Stimulated activated CD4-positive, alpha-beta T cell treated with anti-CD3 and anti-CD28 coated beads, Interleukin-12 subunit alpha, Interleukin-12 subunit beta, amount 100 ng/mL, for 48 hours (primary cell): ENCODE results near the gene SFN.
A peak's percentile ranks its signal among the peaks of the same experiment; 100 is the strongest.
"Not testable (repeated sequence)": the region's sequence is repeated elsewhere in the genome, so short reads cannot be mapped to it uniquely, and the experiment has no call there.

ENCODE experiments used
- DNase-seq, 3 donors: peaks; one replicate each; pipeline ENCODE4 v3.0.0-alpha.2; 2020; ENCODE audit warnings: low read depth in 2 of 3, low spot score in 1 of 3

Gene SFN

DNA sequence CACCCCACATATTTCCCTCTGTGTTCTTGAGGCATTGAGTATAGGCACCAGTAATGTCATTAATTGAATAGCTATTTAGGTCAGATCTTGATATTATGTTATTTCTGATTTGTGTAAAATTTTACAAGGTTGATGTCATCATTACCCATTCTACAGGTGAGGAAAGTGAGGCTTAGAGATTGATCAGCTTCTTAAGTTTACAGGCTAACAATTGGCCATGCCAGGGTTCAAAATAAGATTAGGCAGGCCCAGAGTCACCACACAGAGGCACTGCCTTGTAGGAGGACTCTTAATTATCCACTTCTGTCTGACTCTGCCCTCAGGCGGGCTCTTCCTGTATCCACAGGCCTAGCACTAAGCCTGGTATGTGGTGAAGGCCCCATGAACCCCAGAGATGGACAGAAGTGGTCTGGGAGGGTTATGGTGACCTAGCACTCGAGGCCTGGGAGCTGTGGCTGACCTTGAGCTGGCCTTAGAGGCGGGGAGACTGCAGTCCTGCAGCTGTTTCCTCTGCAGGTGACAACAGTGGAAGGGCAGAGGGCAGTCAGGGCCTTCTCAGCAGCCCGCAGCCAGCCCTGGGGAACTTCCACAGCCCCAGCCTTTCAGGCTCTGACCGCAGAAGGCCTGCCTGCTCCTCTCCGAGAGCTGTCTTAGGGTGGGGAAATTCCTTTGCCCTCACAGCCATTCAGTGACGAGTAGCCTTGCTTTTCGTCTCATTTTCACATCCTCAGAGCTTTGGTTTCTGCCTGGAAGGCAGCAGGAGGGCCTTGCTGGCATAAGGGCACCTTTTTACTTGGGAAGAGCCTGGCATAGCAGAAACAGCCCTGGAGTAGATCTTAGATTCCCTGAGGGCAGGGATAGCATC lies 24.2 kb upstream of the SFN start:
- DNase-seq, result peak in 1 of 3 donors; percentile 53

DNA sequence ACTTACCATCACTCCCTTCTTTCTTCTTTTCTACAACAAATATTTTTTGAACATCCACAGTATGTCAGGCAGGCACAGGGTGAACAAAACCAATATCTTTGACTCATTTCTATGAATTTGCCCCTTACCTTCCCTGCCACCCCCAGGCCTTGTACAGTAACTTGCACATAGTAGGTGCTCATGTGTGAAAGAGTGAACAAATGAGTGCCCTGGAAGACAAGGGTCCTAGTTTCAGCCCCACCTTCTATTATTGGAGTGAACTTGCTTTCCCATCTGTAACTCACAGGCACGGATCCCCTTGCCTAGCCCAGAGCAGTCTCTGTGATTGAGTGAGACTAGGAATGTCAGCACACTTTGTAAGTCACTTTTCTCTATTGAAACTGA lies 23.6 kb upstream of the SFN start:
- no peak for DNase-seq

DNA sequence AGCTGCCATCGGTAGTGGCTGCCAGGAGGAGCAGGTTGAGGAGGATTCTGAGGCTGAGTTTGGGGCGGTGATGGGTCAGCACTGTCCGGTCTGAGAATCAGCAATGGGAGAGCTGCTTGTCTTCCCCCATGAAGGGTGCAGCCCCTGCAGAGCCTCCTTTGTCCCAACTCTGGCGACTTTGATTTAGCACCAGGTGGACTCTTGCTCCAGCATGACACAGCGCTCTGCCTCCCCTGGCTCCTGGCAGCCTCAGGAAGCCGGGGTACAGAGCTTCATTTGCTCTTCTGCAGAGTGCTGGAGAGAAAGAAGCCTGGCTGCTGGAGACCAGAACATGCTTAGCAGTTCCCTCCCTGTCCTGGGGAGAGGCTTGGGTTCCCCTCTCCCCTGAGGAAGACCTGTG lies 23.2 kb upstream of the SFN start:
- no peak for DNase-seq

DNA sequence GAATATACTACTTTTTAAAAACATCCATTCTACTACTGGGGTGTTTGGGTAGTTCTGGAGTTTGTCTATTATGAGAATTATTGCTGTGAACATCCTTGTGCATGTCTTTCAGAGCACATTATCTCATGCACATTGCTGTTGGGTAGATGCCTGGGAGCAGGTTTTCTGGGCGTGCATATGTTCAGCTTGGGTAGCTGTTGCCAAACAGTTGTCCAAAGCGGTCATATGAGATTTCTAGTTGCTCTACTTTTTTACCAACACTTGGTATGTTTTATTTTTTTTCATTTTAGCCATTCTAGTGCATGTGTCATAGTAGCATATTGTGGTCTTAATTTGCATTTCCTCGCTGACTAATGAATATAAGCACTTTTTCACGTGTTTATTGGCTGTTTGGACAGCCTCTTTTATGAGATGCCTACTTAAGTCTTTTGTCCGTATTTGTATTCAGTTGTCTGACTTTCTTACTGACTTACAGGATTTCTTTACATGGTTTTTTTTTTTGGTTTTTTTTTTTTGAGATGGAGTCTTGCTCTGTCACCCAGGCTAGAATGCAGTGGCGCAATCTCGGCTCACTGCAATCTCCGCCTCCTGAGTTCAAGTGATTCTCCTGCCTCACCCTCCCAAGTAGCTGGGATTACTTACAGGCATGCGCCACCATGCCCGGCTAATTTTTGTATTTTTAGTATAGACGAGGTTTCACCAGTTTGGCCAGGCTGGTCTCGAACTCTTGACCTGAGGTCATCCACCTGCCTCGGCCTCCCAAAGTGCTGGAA lies 18.3 kb upstream of the SFN start:
- DNase-seq, result no peak

DNA sequence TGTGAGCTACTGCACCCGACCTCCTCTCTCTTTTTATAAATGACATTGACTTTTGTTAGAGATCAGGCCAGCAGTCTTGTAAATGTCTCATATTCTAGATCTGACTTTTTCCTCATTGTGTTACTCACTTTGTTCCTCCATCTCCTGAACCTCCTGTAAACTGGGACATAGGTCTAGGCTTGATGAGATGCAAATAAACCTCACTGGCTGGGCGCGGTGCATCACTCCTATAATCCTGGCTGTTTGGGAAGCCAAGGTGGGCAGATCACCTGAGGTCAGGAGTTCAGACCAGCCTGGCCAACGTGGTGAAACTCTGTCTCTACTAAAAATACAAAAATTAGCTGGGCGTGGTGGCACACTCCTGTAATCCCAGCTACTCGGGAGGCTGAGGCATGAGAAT lies 15.1 kb upstream of the SFN start:
- not testable (repeated sequence) for DNase-seq

DNA sequence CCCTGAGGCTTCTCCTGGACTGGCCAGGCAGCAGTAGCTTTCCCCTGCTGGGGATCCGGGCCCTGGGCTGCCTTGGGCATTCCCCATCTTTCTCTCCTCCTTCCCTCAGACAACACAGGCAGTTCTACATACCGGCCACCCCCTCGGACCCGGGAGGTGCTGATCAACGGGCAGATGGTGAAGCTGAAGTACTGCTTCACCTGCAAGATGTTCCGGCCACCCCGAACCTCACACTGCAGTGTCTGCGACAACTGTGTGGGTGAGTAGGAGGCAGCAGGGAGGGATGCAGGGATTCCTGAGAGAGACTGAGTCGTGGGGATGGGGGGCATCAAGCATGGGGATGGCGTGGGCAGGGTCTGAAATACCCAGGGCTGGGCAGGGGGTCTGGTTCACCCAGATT lies 14.4 kb upstream of the SFN start:
- no peak for DNase-seq

DNA sequence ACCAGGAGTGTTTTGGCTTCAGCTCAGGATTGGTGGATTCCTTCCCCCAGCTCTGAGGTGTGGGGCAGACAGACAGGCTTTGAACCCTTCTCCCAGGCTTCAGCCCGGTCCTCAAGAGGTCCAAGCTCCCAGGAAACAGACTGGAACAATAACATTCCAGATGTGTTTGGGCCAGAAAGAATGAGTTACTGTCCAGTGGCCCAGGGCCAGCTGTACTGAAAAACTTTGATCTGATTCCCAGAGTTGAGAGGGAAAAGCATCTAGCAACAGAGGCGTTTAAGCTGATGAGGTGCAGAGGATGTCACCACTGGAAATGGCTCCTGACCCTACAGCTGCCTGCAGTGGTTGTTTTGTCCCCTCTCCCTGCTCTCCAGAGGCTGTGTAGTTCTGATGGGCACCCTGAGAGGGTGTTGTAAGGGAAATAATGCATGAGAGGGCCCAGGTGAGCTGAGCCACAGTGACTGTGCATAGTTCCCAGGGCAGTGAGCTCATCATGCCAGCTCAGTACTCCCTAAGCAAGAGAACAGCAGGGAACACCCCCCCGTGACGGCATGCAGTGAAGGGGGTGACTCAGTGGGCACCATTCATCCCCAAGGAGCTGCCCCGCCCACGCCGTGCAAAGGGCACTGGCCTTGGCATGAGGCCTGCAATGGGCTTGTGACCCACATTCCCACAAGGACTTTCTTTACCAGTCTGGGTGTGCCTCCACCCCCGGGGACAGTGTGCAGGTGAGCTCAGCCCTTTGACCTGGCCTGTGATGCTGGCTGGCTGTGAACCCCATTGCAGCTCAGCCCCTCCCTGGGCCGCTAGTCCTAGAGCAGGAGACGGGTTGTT lies 13.8 kb upstream of the SFN start:
- no peak for DNase-seq

DNA sequence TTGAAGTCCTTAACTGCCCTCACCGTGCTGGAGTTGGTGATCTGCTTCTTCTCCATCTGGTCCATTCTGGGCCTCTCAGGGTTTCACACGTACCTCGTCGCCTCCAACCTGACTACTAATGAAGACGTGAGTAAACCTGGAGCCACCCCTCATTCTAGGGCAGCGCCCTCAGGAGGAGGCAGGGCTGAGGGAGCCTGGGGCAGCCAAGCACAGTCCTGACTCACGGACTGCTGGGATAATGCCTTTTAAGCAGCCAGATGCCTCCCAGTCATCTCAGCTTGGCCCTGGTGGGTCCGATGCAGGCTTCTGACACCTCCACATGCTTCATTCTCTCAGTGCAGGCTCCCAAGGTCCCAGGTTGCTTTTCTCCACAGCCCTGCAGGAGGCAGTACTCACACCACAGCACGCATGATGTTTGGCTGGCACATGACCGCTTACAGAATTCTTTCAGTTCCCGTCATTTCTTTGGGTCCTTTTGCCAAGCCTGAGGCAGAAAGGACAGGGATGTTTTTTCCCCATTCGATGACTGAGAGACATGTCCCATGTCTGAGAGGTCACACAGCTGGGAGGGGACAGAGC lies 11.8 kb upstream of the SFN start:
- DNase-seq, result no peak

DNA sequence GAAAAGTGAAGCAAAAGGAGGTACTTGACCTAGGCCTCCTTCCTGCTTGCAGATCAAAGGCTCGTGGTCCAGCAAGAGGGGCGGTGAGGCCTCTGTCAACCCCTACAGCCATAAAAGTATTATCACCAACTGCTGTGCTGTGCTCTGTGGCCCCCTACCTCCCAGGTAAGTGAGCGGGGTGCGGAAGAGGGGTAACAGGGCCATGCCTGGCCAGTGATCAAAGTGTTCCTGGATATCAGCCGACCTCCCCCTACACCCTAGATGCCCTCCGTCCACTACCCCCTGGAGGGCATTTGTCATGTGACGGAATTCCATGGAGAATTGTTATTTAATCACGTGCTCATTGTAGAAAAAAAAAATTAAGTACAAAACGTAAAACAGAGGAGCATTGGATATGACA lies 10.2 kb upstream of the SFN start:
- DNase-seq, result no peak

DNA sequence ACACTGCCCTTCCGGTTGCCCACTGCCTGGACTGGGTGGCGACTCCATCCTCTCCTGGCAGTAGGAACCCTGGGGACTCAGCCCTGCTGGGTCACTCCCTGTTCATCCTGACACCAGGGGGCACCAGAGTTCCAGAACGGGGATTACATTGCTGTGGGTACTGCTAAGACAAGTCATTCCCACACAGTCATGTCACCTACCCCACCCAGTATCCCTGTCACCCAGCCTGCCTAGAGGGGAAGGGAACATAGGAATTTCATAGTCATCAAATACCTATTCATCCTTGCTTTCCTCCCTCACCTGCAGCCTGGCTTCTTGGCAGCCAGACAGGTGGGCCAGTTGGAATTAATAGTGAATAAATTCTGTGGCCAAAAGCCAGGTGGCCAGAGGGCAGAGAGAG lies 9.8 kb upstream of the SFN start:
- DNase-seq, result peak; percentile 57 to 77 (median 74)

DNA sequence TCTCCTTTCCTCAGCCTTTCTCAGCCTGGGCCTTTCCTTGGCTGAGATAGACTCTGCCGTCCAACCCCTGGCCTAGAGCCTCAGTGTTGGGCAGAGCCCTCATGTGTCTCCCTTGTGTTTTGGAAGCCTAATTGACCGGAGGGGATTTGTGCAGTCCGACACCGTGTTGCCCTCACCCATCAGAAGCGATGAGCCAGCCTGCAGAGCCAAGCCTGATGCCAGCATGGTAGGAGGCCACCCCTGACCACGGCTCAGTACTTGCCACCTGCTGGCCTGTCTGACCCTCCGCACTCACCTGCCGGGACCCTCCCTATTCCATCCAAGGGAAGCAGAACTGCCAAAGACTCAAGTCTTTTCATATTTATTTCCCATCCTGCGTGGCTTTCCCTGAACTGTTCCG lies 9.3 kb upstream of the SFN start:
- DNase-seq, result no peak

DNA sequence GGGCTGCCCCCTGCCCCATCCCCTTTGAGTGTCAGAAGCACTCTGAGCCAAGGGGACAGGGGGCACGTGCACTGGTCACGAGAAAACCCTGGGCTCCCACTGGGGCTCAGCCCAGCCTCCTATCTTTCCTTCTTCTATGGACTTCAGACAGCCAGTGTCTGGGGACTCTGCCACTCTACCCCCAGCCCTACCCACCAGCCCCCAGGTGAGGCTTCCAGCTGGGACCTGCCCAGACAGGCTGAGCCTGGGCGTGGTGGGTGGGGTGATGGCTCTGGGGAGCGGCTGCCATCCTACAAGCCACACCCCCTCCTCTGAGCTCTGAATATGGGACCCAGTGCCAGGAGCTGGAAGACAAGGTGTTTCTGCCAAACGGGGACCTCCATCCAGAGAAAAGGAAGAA lies 8.0 kb upstream of the SFN start:
- DNase-seq, result no peak

DNA sequence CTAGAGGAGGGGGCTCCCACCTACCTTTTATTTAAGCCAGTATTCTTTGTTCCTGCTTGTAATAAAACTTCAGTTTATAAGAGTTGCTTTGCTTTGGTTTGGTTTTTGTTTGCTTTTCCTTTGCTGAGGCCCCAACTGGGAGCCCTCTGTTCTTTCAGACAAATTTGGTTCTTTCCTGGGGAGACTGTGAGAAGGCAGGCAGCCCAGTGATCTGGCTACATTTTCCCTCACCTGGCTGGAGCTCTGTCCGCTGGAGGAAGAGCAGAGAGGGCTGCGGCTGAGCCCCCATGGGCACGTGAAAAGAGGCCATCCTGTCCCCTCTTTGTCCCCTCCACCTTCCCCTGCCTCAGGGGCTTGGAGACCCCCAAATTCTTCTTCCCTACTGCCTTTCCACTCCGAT lies 7.3 kb upstream of the SFN start:
- no peak for DNase-seq

DNA sequence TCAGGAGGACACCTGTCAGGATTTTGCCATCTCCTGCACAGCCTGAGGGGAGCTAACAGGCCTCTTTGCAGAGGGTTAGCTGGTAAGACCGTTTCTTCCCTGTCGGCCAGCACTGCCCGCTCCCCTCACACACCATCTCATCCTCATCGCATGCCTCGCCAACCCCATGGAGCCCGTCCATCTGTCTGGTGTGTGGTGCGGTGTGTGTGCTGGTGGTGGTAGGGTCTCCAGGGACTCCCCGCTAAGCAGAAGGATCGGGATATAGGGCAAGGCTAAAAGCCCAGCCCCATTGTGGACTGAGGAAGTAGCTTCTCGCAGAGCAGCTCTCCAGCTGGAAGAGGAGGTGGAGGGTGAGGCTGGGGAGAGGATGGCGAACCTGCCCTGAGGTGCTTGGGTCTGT lies 6.8 kb upstream of the SFN start:
- DNase-seq, result no peak

DNA sequence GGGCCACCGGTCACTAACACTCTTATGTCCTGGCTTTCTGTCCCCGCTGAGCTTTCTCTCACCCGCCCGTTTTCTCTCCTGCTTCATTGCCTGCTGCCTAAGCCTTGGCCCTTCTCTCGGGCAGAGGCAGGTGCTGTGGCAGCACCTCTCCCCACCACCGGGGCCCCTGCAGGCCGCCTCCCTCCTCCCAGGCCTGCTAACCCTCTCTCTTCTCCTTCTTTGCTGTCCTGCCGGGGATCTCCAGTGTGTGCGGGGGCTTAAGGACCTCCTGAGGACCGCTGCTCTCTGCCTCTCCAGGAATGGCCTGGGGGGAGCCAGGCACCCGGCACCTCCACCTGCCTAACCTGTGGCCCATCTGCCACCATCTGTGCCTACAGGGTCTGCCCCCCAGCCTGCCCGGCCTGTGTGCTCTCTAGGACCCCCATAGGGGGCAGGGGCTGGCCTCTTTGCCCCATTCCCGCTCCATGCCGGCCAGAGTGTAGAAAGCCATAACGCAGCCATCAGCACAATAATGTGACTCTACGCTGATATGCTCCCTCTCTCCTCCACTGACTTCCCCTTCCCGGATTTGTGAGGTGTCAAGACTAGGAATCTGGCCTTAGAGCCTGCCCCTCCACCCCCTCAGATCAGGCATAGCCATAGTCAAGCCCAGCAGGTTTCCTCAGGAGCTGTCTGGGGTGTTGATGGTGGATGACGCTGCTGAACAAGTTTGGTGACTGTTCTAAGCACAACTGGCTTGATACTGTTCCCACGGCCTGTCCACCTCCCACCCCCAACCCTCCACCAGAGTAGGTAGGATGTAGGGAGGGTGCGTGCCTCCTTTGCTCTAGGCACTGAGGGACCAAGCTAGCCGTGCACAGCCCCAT lies 6.1 kb upstream of the SFN start:
- DNase-seq, result no peak

DNA sequence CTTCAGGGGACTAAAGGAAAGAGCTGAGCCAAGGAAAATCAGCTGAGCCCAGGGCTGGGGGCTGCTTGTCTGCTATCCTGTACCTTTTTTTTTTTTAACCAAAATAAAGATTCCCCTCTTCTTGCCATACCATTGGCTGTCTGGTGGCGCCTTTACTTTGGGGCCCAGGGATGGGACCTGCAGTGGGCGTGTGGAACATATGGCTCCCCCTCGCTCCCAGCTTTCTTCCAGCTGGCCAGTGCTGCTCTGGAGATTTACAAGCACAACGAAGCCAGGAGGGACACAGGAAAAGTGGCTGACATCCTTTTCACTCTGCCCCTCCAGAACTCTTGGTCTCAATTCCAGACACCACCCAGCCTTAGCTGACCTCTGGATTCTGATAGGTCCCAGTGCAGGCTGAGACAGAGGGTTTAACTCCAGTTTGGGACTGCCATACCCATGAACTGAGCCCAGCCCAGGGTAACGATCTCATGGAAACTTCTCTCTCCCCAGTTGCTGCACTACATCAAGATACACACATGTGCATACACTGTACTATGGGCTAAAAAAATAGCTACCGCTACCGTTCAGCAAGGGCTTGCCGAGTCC lies 5.4 kb upstream of the SFN start:
- no peak for DNase-seq

DNA sequence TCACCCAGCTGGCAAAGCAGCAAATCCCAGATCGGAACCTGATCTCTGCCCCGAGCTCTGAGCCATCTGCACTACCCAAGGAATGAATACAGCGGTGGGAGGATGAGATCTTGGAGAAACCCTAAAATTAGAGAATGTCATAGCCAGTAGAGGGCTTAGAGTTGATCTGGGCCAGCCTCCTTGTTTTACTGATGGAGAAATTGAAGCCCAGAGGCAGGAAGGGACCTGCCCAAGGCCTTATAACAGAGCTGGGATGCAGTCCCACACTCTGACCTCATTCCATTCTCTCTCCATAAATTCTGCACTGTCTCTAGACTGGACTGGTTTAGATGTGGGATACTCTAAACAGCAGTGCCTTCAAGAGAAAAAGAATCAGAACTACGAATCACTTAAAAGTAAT lies 4.8 kb upstream of the SFN start:
- DNase-seq, result no peak

DNA sequence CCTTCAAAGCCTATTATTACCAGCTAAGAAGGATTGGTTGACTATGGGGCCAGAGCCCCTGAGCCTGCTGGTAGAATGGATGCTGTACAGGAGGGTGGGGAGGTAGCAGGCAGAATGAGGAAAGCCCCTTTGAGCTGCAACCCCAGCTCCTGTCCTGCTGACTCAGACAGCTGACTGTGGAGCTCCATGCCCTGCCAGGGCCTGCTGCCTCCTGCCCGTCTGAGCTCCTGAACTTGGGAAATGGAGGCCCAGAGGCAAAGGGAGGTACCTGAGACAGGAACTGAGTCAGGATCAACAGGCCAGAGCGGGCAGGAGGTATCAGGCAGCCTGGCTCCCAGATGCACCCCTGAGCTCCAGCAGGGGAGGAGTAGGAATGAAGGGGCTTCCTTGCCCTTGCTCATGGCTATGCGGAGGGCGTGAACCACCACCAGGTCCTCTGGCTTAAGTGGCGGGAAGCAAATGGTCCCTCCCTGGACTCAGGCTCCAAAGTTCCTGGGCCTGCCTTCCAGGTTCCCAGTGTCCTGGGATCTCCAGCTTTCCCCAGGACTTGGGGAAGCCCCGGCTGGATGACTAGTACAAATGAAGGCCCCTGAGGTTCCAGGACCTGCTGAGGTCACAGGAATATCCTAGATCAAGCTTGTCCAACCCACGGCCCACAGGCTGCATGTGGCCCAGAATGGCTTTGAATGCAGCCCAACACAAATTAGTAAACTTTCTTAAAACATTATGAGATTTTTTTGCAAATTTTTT lies 3.9 kb upstream of the SFN start:
- no peak for DNase-seq

DNA sequence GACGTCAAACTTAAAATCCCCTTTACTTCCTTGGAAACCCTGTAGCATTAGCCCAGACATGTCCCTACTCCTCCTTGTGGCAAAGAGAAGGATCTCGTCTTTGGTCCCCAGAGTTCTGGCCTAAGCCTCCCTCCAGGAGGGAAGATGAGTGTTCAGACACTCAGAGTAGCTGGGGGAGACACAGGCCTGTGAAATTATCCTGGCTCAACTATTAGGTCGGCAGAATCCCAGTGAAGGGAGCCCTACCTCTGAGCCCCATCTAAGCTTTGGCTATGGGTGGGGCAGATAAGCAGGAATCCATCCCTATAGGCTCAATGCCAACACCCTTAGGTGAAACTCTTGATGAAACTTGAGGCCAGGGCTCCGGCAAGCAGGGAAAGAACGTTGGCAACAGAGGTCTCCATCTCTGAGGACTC lies 1.7 kb upstream of the SFN start:
- DNase-seq, result no peak
